ENCODE measurements around the gene WNT7A.
A peak's percentile ranks its signal among the peaks of the same experiment; 100 is the strongest.
"Not testable (repeated sequence)": the region's sequence is repeated elsewhere in the genome, so short reads cannot be mapped to it uniquely, and the experiment has no call there.

The WNT7A gene

DNA sequence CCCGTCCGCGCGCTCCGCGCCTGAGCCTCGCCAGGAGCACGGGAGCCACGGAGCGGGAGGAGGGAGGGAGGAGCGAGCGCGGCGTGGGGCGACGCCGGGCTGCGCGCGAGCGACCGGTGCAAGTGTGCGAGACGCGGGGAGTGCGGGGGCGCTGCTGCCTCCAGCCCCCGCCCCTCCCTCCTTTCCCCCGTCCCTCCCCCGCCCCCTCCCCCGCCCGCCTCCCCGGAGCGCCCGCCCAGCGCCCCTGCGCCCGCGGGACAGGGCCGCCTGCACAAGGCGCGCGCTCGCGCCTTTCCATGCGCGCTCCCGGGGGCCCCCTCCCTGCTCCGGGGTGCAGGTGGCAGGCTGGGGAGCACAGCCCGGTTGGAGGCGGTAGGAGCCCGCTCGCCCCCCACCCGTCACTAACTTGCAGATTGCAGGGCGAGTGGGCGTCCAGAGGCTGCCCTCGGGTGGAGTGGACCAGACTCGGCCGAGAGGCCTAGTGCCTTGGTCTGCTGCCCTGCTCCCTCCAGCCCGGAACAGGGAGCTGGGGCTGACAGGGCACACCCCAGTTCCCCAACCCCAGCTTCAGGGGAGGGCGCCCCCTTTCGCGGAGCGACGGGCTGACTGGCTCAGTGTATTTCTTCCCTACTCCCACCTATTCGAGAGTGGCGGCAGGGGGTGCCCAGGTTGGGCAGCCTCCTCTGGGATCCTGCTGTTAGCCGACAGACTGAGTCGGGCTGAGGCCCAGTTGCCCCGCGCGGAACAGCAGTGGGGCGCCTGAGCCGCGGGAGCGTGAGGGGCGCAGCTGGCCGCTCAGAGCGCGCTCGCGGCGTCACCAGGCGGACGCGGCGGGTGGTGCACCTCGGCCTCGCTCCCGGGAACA, at the start of gene WNT7A:
Gene WNT7A (minus strand): TSS at position 126 of the 865 bp plus-strand sequence. CDS start 255 bp downstream, outside the sequence.
- peak within 1 kb of the TSS; percentile 81 for H3K27ac ChIP-seq
- ChIA-PET POLR2A (ENCODE audit: low non-redundant PET) (no interaction called here), CTCF (interaction anchor here (0.6 to 3.8 kb wide), 24 partner anchors 10 to 1306 kb away, joined by 3 to 71 read pairs (median 4); no protein-coding TSS in a partner anchor)
- TF ChIP-seq, protein P1, sequence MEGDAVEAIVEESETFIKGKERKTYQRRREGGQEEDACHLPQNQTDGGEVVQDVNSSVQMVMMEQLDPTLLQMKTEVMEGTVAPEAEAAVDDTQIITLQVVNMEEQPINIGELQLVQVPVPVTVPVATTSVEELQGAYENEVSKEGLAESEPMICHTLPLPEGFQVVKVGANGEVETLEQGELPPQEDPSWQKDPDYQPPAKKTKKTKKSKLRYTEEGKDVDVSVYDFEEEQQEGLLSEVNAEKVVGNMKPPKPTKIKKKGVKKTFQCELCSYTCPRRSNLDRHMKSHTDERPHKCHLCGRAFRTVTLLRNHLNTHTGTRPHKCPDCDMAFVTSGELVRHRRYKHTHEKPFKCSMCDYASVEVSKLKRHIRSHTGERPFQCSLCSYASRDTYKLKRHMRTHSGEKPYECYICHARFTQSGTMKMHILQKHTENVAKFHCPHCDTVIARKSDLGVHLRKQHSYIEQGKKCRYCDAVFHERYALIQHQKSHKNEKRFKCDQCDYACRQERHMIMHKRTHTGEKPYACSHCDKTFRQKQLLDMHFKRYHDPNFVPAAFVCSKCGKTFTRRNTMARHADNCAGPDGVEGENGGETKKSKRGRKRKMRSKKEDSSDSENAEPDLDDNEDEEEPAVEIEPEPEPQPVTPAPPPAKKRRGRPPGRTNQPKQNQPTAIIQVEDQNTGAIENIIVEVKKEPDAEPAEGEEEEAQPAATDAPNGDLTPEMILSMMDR (conservative IDR thresholded peaks at IDR 0.05; ENCODE audit: low read depth): peak; percentile 97
- DNase-seq (ENCODE audit: low spot score): peak; percentile 60

DNA sequence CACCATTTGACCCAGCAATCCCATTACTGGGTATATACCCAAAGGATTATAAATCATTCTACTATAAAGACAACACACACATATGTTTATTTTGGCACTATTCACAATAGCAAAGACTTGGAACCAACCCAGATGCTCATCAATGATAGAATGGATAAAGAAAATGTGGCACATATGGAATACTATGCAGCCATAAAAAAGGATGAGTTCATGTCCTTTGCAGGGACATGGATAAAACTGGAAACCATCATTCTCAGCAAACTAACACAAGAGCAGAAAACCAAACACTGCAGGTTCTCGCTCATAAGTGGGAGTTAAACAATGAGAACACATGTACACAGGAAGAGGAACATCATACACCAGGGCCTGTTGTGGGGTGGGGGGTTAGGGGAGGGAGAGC, 48.9 kb upstream of the WNT7A start:
- POLR2A ChIA-PET (ENCODE audit: low non-redundant PET); H3K27ac ChIP-seq; DNase-seq (ENCODE audit: low spot score); CTCF ChIA-PET: not testable (repeated sequence)

DNA sequence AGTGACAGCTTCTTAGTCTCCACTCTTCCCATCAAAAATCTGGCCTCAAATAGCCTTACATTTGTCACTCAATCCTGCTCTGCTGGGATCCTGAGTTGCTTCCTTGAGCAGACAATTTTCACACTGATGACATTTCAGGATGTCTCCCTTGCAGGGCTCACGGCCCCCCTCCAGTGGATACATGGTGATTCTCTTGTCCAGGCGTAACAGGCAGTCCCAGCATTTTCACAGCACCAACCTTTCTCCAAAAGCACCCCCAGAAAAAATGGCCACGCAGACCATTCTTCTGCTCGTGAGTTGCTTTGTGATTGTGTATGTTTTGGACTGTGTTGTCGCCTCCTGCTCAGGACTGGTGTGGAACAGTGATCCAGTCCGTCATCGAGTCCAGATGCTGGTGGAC, 47.4 kb upstream of the WNT7A start:
- DNase-seq (ENCODE audit: low spot score): no peak
- ChIA-PET POLR2A (ENCODE audit: low non-redundant PET) (no interaction called here), CTCF (no interaction called here)
- TF ChIP-seq, protein P1 (conservative IDR thresholded peaks at IDR 0.05; ENCODE audit: low read depth): no peak
- H3K27ac ChIP-seq: no peak overlapping the region

DNA sequence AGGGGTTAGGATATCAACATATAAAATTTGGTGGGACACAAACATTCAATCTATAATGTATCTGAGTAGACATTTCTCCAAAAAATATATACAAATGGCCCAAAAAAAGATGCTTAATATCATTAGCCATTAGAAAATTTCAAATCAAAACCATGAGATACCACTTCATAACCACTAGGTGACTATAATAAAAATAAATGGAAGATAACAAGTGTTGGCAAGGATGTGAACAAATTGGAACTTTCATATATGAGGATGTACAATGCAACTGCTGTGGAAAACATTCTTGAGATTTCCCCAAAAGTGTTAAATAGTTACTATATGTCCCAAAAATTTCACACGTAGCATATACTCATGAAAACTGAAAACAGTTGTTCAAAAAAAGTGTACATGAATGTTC, 36.5 kb upstream of the WNT7A start:
- ChIA-PET POLR2A (ENCODE audit: low non-redundant PET) (no interaction called here), CTCF (interaction anchor here (0.6 kb wide), 1 partner anchor 19 kb away, joined by 3 read pairs; no protein-coding TSS in a partner anchor)
- no peak for DNase-seq (ENCODE audit: low spot score)
- no peak overlapping the region for H3K27ac ChIP-seq
- TF ChIP-seq, protein P1 (conservative IDR thresholded peaks at IDR 0.05; ENCODE audit: low read depth): no peak

DNA sequence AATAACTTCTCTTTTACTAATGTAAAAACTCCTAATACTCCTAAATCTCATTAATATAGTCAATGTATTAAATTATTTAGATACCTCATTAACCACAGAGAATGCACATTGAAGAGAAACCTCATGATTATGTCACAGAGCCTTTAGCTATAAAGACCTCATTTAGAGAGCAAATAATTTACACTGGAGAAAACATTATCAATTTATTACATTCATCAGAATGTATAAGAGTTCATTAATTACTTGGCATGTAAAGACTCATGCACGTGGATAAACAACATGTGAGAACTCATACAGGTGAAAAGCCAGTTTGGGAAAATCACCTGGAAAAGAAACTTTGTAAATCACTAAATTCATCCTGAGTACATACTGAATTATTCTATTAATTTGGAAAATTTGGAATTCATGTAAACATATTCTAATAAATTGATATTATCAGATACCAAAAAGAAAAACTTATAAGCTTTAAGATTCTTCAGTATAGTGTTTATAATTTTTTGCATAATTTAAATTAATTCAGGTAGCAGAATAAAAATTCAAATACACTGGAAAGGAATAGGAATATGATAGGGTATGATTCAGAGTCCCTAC, 22.9 kb upstream of the WNT7A start:
- CTCF ChIA-PET: no interaction called here
- DNase-seq (ENCODE audit: low spot score): no peak
- TF ChIP-seq, protein P1 (conservative IDR thresholded peaks at IDR 0.05; ENCODE audit: low read depth): no peak

DNA sequence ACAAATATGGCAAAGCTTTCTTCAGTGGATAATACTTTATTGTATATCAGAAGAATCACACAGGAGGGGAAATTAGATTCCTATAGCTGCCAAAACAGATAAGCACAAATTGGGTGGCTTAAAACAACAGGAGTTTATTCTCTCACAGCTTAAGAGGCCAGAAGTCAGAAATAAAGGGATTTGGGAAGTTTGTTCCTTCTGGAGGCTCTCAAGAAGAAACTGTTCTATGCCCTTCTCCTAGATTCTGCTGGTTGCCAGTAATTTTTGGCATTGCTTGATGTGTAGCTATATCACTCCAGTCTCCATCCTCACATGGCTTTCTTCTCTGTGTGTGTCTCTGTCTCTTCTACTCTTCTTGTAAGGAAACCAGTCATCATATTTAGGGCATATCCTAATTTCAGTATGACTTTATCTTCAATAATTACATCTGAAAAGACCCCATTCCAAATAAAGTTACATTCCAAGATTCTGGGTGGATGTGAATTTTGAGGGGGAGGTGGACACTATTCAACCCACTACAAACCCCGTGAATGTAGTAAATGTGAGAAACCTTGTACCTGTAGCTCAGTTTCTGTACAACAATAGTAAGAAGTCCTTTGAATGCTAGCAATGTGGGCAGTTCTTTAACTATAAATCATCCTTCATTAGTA, 22.2 kb upstream of the WNT7A start:
- DNase-seq (ENCODE audit: low spot score): no peak
- ChIA-PET POLR2A (ENCODE audit: low non-redundant PET) (no interaction called here), CTCF (no interaction called here)
- TF ChIP-seq, protein P1 (conservative IDR thresholded peaks at IDR 0.05; ENCODE audit: low read depth): no peak
- no peak overlapping the region for H3K27ac ChIP-seq

More for the DNA sequence above, 22.9 kb upstream of the WNT7A start:
- no peak overlapping the region for H3K27ac ChIP-seq
- POLR2A ChIA-PET (ENCODE audit: low non-redundant PET): no interaction called here

Data from RWPE1 (cell line).